GM20431 (cell line): ENCODE data around the gene C6orf163.
"Not testable (repeated sequence)": the region's sequence is repeated elsewhere in the genome, so short reads cannot be mapped to it uniquely, and the experiment has no call there.

Experiments used
- in situ Hi-C: fragments of 300-500 bp; cut with MseI, MboI; formaldehyde crosslinking; loops from one replicate; pipeline ENCODE4 v1.15.0; 2020; ENCODE audit warnings: low sequenced_read_pairs; ENCODE audit not compliant: unreplicated experiment

Gene C6orf163

GRCh38 chr6:87344731-87345130 lies at the start of gene C6orf163:
TSS of gene C6orf163 (plus strand) at chr6:87344813. CDS start at chr6:87345100, 287 bp downstream.
- in situ Hi-C loops = no loop called here

GRCh38 chr6:87297119-87297518 lies 47.5 kb upstream of the C6orf163 start:
- in situ Hi-C loops = no loop called here

GRCh38 chr6:87301277-87301676 lies 43.3 kb upstream of the C6orf163 start:
- in situ Hi-C loops = not testable (repeated sequence)

GRCh38 chr6:87308970-87309369 lies 35.6 kb upstream of the C6orf163 start:
- in situ Hi-C loops = no loop called here

- in situ Hi-C loops = no loop called here
Measured at GRCh38 chr6:87312860-87313259, 31.8 kb upstream of the C6orf163 start.

GRCh38 chr6:87315071-87315470 lies 29.5 kb upstream of the C6orf163 start:
- in situ Hi-C loops = no loop called here

- in situ Hi-C loops = no loop called here
Measured at GRCh38 chr6:87319271-87319987, 25.2 kb upstream of the C6orf163 start.

GRCh38 chr6:87322304-87323212 lies 22.1 kb upstream of the C6orf163 start, which contains the start of gene SMIM8:
TSS of gene SMIM8 (plus strand) at chr6:87322588. CDS start at chr6:87337032, 14,444 bp downstream.
- in situ Hi-C loops = no loop called here

GRCh38 chr6:87323880-87324279 lies 20.7 kb upstream of the C6orf163 start:
- in situ Hi-C loops = not testable (repeated sequence)

GRCh38 chr6:87330961-87331360 lies 13.7 kb upstream of the C6orf163 start:
- in situ Hi-C loops = no loop called here

- in situ Hi-C loops = no loop called here
Measured at GRCh38 chr6:87333033-87333432, 11.6 kb upstream of the C6orf163 start.

GRCh38 chr6:87333591-87334181 lies 10.9 kb upstream of the C6orf163 start:
- in situ Hi-C loops = no loop called here

- in situ Hi-C loops = no loop called here
Measured at GRCh38 chr6:87334683-87335082, 9.9 kb upstream of the C6orf163 start.

- in situ Hi-C loops = no loop called here
Measured at GRCh38 chr6:87336367-87336766, 8.2 kb upstream of the C6orf163 start.

- in situ Hi-C loops = no loop called here
Measured at GRCh38 chr6:87340230-87340629, 4.4 kb upstream of the C6orf163 start.

- in situ Hi-C loops = no loop called here
Measured at GRCh38 chr6:87341158-87341557, 3.5 kb upstream of the C6orf163 start.

- in situ Hi-C loops = no loop called here
Measured at GRCh38 chr6:87341899-87342298, 2.7 kb upstream of the C6orf163 start.

GRCh38 chr6:87342829-87343228 lies 1.8 kb upstream of the C6orf163 start:
- in situ Hi-C loops = no loop called here

- in situ Hi-C loops = no loop called here
Measured at GRCh38 chr6:87346700-87347099, 2.1 kb downstream of the C6orf163 start.

- in situ Hi-C loops = no loop called here
Measured at GRCh38 chr6:87349896-87350295, 5.3 kb downstream of the C6orf163 start.

GRCh38 chr6:87350516-87350915 lies 5.9 kb downstream of the C6orf163 start:
- in situ Hi-C loops = no loop called here
